Left lung (tissue), 10 donors: Measurements from ENCODE around the gene SYNE3. TPM values are rescaled to one million over a fixed set of nuclear protein-coding genes. Genes with fewer than 3 reads are reported as not detected.

Experiments
- ATAC-seq: fragments of 200-7000 bp; cut with Tn5 transposase; one replicate; pipeline ENCODE4 v1.9.1; 2020; ENCODE audit warnings: moderate library complexity
- DNase-seq, 4 donors: peaks; one replicate each; pipeline ENCODE4 v3.0.0-alpha.2; 2013 to 2020
- H3K27ac ChIP-seq, 2 donors: fragments of 200-600 bp; sonication (generic) in 1 of 2; one replicate each; pipeline versions ENCODE4 v1.5.0 to v1.8.0; 2020 to 2021
- H3K27me3 ChIP-seq, 2 donors: fragments of 200-600 bp; sonication (generic) in 1 of 2; one replicate each; pipeline versions ENCODE4 v1.5.0 to v1.8.0; 2020 to 2021
- H3K36me3 ChIP-seq, 2 donors: fragments of 200-600 bp; sonication (generic) in 1 of 2; one replicate each; pipeline versions ENCODE4 v1.5.0 to v1.8.0; 2020 to 2021
- H3K4me1 ChIP-seq, 2 donors: fragments of 200-600 bp; one replicate each; pipeline ENCODE4 v1.8.0; 2021
- H3K4me3 ChIP-seq, 2 donors: fragments of 200-600 bp; sonication (generic) in 1 of 2; one replicate each; pipeline versions ENCODE4 v1.5.0 to v1.8.0; 2020 to 2021; ENCODE audit warnings: mild to moderate bottlenecking in 1 of 2
- H3K9me3 ChIP-seq, 2 donors: fragments of 200-600 bp; sonication (generic) in 1 of 2; one replicate each; pipeline versions ENCODE4 v1.5.0 to v1.8.0; 2020 to 2021
- CTCF ChIP-seq, 2 donors: fragments of 200-600 bp; sonication (generic) in 1 of 2; IDR thresholded peaks; one replicate each; pipeline versions ENCODE4 v1.5.0 to v1.8.0; 2021; ENCODE audit warnings: antibody characterized with exemption in 2 of 2
- intact Hi-C, 2 donors: fragments of 100-400 bp; cut with DNase I; formaldehyde crosslinking; loops; one replicate each; pipeline versions ENCODE4 v1.11.2 to v1.14.2; 2022
- polyA plus RNA-seq, 6 donors: library from polyadenylated mRNA; unstranded; fragments of 120-200 nt; gene quantifications; one replicate each; pipeline ENCODE4 v1.2.1, GENCODE V29; 2013; ENCODE audit not compliant: insufficient read length in 6 of 6
- total RNA-seq, 2 donors: library from RNA; stranded (reverse); fragmentation: NEBNext Ultra II Directional; extraction: Animal tissue kit (Norgen Biotek cat#: 25700); gene quantifications; one replicate each; pipeline ENCODE4 v1.2.1, GENCODE V29; 2021
- donor health status: DM: no; HTN: yes; CAD: no.
- donor health status: DM: no; HTN: no; CAD: no.

Gene SYNE3
- total and polyA plus RNA-seq, 8 donors = 2.2 to 25.4 (median 3.1) TPM

- Histone ChIP-seq H3K36me3 (peaks cover 0 to 60% of the 10 kb centered on the region in 2 donors), H3K4me1 (peaks cover 3 to 12% of the 10 kb centered on the region in 2 donors), H3K27ac (no peak overlapping the region), H3K27me3 (no peaks in the 10 kb centered on the region), H3K4me3 (no peak overlapping the region), H3K9me3 (no peaks in the 10 kb centered on the region)
- intact Hi-C loops = no loop called here
- no peak for ATAC-seq
- no peak for DNase-seq
- no peak for TF ChIP-seq CTCF (IDR thresholded peaks at IDR 0.05)
These were observed 42.0 kb downstream of the SYNE3 start for GRCh38 chr14:95474486-95474885.

DNA sequence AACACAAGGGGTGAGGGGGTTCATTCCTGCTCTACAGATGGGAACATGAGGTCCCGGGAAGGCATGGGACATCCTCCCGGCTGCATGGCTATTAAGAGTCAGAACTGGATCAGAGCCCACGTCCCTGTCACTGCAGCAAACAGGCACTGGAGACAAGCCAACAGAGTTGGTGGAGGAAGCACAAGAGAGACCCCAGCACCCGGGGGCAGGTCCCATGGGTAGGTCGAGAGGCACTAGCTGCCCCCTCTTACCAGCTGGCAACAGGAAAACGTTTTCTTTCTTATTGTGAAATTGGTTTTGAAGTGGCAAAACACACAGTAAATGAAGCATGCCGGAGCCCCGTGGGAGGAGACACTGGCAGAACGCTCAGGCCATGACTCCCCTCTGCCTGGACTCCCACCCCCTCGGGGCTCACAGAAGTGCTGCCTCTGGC lies 43.6 kb downstream of the SYNE3 start:
- H3K27me3 ChIP-seq = no peaks in the 10 kb centered on the region
- no peak for TF ChIP-seq CTCF (IDR thresholded peaks at IDR 0.05)
- DNase-seq (peak in 1 of 4 donors; percentile 64), ATAC-seq (peak; percentile 27)
- H3K4me3 ChIP-seq = no peak overlapping the region
- H3K9me3 ChIP-seq = no peaks in the 10 kb centered on the region
- peaks cover 3 to 9% of the 10 kb centered on the region in 2 donors for H3K4me1 ChIP-seq
- peaks cover 0 to 77% of the 10 kb centered on the region in 2 donors for H3K36me3 ChIP-seq
- intact Hi-C loops = no loop called here
- H3K27ac ChIP-seq = no peak overlapping the region

DNA sequence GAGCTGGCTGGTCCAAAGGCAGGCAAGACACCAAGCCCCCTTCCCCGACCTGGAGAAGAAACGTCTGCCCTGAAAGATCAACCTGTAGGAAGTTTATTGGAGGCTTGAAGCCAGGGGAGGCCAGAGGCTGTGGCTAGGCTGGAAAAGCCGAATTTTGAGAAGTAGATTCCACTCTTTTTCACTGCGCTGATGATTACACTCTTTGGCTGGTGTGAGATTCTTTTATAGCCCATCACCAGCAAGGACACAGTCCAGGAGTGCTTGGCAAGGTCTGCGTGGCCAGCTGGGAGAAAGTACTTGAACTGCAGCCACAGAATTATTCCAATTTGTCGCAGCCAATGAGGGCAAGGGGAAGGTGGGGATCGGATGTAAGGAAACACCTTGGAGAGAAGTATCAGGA lies 45.0 kb downstream of the SYNE3 start:
- ATAC-seq = no peak
- Histone ChIP-seq H3K4me1 (peaks cover 3 to 9% of the 10 kb centered on the region in 2 donors), H3K9me3 (no peaks in the 10 kb centered on the region), H3K36me3 (peaks cover 0 to 91% of the 10 kb centered on the region in 2 donors), H3K4me3 (no peak overlapping the region), H3K27me3 (no peaks in the 10 kb centered on the region), H3K27ac (no peak overlapping the region)
- no peak for TF ChIP-seq CTCF (IDR thresholded peaks at IDR 0.05)
- no peak for DNase-seq
- intact Hi-C loops = no loop called here

- ATAC-seq (no peak), DNase-seq (no peak)
- Histone ChIP-seq H3K4me1 (peaks cover 3 to 9% of the 10 kb centered on the region in 2 donors), H3K36me3 (peaks cover 0 to 95% of the 10 kb centered on the region in 2 donors), H3K9me3 (no peaks in the 10 kb centered on the region), H3K27ac (no peak overlapping the region), H3K27me3 (no peaks in the 10 kb centered on the region), H3K4me3 (no peak overlapping the region)
- intact Hi-C loops = no loop called here
- TF ChIP-seq CTCF (IDR thresholded peaks at IDR 0.05) = no peak
These were observed 45.4 kb downstream of the SYNE3 start for GRCh38 chr14:95471016-95471415.

DNA sequence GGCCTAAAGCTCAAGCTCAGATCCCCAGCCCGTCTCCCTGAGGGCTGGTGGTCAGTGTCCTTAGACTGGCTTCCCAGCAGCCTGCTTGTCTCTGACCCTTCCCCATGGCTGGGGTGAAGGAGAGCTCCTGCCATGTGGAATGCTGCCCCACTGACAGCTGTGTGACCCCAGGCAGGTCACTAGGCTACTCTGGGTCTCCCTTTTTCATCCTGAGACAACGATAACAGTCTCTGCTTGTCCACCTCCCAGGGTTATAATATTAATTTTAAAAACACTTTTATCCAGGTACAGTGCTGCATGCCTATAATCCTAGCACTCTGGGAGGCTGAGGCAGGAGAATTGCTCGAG lies 47.3 kb downstream of the SYNE3 start:
- H3K27ac ChIP-seq = no peak overlapping the region
- H3K4me1 ChIP-seq = peaks cover 3 to 11% of the 10 kb centered on the region in 2 donors
- H3K27me3 ChIP-seq = no peaks in the 10 kb centered on the region
- peaks cover 0 to 96% of the 10 kb centered on the region in 2 donors for H3K36me3 ChIP-seq
- no peak for TF ChIP-seq CTCF (IDR thresholded peaks at IDR 0.05)
- ATAC-seq (no peak), DNase-seq (no peak)
- no peaks in the 10 kb centered on the region for H3K9me3 ChIP-seq
- intact Hi-C loops = no loop called here
- no peak overlapping the region for H3K4me3 ChIP-seq
